SKM-1 (cell line): Measurements from ENCODE around the gene LRRC2.
A peak's percentile ranks its signal among the peaks of the same experiment; 100 is the strongest.
"Not testable (repeated sequence)": the region's sequence is repeated elsewhere in the genome, so short reads cannot be mapped to it uniquely, and the experiment has no call there.

Experiments
- DNase-seq: peaks from one replicate; lab custom pipeline; 2025; ENCODE audit not compliant: unreplicated experiment; lab: John Stamatoyannopoulos, UW

LRRC2 gene

DNA sequence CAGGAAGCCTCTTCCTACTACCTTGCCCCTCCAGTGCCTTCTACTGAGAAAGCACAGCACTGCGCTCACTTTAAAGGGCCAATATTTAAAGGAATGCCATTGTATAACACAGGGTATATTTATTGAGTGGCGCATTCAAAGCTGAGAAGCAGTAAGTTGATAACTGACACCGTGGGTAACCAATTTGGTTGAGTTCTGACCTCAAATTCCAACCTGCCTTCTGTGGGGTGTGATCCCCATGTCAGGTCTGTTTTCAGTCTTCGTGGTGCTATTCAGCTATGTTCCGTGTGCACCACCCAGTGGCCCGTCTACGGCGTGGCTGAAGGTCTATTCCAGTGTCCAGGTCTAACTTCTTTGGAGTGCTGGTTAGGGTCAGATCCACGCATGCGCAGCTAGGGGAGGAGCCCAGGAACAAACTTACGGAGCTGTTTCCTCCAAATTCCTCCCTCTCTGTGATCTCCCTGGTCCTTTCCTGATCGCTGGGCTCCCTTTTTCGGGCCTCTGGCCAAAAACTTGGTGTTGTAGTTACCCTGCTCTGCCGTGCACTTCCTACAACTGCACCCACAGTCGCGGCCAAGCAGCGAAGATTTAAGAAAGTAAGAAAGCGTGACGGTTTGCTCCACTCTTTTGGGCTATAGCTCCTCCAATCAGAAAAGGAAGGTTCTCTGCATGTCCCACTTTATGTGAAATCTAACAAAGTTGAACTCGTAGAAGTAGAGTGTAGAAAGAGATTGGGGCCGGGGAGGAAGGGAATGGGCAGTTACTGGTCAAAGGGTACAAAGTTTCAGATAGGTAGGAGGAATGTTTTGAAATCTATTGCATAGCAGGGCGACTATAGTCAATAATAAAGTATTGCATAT, 7.7 kb downstream of the LRRC2 start:
- peak; percentile 50 for DNase-seq

DNA sequence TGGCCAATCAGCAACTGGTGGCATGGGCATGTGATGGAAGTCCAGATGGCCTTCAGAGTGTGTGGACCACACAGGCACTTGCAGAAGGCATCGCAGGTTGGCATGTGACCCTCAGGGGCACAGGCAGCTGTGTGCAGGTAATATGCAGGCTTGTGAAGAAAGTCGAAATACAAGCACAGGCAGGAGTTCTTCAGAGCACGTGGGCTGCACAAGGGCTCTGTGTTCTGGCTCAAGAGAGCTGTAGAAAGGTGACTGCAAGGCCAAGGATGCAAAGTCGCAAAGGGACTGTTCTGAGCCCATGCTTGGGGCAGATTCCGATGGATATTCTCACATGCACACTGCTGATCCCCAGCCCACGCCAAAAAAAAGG, 8.3 kb downstream of the LRRC2 start:
- no peak for DNase-seq

DNA sequence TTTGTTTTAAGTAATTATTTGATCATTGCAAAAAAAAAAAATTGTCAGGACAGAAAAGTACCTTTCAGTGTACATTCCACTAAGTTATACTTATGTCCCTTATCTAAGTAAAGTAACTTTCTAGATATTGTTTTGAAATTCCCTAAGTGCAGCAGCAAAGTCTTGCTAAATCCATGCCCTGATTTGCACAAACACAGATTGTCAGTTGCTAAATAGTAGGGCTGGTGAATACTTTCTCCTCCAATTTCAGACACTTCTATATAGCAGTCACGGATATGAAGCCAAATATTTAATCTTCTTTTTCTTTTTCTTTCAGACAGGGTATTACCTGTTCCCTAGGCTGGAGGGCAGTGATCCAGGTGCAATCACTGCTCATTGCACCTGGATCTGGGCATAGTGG, 12.9 kb downstream of the LRRC2 start:
- no peak for DNase-seq

DNA sequence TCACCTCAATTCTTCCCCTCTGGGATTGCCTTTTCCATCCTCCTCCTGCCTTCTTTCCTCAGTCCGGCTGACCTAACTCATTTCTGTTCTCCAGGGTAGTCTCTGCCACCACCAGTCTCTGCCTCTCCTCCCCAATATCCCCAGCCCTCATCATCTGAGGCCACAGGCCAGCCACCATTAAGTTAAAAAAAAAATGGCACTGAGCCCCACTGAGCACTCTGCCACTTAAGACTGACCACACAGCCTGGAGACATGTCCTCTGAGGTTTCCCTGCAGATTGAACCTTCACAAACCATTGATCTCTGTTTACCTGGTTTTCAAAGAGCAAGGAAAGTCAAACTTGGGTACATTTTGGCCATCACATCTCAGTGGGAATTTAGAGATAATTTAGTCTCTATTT, 13.6 kb downstream of the LRRC2 start:
- no peak for DNase-seq

DNA sequence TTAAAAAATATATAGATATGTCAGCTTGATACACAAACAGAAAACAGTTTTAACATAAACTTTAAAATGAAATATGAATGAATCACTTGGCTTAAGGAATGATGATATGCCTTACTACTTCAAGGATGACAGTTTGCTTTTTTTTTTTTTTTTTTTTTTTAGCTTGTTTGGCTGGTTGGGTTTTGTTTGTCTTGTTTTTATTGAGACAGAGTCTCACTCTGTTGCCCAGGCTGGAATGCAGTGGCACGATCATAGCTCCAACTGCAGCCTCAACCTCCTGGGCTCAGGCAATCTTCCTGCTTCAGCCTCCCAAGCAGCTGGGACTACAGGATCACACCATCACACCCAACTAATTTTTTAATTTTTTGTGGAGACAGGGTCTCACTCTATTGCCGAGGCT, 14.5 kb downstream of the LRRC2 start:
- no peak for DNase-seq

DNA sequence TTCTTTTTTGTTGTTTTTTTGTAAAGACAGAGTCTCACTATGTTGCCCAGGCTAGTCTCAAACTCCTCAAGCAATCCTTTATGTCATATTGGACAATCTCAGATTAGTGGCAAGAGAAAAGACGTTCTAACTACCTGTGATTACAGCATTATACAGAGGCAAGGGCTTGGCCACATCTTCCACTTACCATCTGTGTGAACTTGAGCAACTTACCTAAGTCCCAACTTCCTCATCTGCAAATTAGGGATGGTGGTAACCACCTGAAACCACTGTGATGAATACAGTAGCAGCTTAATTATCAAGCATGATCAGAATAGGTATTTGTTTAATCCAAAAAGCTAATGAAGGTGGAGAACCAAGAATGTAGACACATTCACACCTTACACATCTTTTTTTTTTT, 16.1 kb downstream of the LRRC2 start:
- DNase-seq = no peak

DNA sequence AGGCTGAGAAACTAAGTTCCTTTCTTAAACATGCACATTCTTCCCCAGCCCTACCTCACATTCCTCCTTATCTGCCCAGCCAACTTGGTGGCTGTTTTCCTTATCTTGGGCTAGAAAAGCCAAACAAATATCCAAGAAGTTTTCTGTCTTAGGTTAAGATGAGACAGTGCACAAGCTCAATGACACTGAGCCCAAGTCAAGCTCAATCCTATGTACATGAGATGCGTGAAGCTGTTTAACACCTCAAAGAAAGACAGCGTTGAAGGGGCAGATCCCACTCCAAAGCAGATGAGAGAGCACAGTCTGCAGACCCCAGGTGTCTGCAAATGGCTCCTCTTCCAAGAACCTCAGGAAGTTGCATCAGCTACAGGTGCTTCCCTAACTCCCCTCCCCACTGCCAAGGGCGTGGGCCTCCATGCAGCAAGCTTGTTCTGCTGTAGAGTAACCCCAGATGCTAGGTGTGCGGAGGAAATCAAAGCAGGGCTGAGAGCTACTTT, 16.6 kb downstream of the LRRC2 start:
- no peak for DNase-seq

DNA sequence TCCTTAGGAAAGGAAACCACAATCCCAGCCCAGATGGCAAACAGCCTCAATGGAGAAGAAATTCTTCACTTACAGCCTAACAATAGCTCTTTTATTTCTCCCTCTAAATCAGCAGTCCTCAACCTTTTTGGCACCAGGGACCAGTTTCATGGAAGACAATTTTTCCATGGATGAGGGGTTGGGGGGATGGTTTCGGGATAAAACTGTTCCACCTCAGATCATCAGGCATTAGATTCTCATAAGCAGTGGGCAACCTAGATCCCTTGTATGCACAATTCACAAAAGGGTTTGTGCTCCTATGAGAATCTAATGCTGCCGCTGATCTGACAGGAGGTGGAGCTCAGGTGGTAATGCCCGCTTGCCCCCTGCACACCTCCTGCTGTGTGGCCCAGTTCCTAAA, 17.5 kb downstream of the LRRC2 start:
- not testable (repeated sequence) for DNase-seq

DNA sequence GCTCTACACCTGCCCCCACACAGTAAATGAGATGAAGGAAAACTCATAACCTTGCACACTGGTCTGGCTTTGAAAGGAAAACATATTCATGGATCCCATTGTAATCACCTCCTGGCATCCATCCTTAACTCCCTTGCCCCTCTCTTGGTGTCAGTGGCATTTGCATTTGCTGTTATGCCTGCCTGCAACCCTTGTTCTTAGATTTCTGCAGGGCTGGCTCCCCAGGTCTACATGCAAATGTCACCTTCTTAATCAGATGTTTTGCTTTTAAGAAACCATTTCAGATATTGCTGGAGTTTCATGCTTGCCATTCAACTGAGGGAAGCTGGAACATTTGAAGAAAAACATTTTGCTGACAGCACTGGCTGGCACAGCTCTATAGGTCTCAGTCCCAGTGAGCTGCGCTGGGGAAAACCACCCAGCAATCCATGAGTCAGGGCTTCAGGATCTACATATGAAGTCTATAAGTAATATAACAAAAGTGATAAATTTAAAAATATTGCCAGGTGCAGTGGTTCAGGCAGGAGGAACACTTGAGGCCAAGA, 19.1 kb downstream of the LRRC2 start:
- no peak for DNase-seq

DNA sequence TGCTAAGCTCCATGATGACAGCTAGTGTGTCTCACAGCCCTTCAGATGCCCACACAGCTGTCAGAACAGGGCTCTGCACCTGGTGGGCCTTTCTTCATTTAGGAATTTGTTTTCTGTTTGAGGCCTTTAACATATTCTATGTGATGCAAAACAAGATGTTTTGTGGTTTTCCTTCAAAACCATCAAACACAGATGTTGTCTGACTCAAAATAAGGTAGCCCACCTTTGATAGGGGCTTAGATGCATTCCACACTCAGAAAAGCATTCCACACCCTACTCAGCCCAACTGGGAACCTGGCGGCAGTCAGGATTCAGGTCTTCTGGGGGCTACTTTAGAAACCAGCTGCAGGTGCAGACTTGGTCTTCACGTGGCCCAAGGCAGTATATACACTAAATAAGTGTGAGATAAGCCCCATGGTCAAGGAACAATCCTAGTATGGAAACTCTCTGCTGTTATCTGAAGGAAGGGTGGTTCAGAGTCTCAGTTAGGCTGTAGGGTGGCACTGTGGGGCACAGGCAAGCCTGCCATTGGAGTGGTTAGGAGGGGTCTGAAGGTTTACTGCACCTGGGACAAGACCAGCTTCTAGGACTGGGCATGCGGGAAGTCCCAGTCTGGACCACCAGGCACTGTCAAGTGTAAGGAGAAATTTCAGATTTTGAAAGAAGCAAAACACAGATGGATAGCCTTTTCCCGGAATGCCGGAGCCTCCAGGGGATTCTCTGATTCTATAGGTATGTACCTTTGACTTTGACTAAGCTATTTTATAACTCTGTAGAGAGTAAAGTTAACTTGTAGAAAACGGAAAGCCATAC, 20.1 kb downstream of the LRRC2 start:
- no peak for DNase-seq

DNA sequence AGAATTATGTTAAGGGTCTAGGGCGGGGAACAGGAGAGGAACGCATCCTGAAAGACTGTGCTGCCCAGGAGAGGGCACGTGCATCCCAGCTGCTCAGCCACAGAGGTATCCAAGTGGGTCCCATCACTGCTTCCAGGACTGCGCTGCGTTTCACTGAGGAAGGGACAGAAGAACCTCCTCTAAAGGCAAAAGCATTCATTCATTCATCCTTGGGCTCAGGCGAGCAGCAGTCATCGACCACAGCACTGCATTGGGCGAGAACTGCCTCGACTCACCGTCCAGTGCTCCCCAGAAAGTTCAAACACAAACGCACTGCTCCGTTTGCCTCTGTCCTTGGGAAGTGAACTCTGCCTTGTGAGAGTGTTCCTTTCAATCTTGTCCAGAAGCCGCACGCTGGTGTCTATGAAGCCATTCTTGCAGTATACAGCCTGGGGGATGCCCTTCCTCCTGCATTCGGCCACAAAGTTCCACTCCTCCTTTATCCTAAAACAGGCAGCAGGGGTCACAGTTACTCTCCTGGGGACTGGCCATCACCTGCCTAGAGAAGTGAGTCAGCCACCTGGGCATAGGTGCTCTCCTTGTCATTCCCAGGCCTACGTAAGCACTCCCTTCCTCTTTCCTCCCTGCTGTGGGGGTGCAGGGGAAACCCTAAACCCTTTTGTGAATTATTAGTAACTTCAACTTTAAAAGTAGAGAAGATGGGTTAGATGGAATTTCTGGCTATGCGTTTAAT, 21.2 kb downstream of the LRRC2 start:
- no peak for DNase-seq

DNA sequence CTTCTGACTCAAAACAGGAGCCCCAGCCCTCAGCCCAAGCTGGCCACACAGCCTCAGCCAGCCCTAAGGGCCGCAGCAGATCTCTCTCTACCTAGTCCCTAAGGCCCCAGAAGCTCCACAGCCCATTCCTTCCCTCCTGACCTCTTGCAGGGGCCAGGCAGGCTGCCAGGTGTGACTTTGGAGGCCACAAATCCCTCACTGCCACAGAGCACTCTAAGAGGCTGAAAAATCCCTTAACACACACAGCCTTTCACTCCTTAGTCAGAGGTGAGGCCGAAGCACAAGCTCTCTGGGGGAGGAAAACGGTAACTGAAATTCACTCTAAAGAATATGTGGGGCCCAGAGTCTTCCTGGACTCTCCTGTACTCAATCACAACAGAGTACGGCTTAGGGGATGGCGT, 23.3 kb downstream of the LRRC2 start:
- DNase-seq = no peak

DNA sequence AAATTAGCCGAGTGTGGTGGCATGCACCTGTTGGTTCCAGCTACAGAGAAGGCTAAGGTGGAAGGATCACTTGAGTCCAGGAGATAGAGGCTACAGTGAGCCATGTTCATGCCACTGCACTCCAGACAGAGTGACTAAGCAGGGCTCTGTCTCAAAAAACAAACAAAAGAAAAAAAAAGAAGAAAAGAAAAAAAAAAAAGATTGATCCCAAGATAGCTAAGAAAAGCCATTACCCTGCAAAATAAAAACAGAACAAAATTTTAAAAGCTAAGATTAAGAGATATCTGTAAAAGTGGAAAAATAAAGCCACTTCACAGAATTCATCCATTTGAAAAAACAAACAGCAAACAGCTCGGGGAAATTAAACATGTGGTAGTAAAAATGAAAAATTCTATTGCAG, 23.8 kb downstream of the LRRC2 start:
- no peak for DNase-seq

DNA sequence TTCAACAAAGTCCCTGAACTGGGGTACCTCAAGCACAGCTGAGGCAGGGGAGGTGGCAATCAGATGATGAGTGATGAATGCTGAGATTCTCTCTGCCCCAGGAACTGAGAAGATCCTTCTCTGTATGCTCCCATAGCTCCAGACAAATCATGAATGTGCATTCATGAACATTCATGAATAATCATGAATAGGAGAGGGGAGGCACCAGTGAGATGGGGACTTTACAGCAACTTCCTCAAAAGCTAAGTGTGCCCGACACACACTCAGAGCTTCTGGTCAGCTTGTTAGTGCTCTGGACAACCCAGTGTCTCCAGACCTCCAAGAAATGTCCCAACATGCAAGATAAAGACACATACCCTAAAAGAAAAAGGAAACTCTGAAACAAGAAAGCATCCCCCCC, 24.3 kb downstream of the LRRC2 start:
- peak; percentile 15 for DNase-seq

DNA sequence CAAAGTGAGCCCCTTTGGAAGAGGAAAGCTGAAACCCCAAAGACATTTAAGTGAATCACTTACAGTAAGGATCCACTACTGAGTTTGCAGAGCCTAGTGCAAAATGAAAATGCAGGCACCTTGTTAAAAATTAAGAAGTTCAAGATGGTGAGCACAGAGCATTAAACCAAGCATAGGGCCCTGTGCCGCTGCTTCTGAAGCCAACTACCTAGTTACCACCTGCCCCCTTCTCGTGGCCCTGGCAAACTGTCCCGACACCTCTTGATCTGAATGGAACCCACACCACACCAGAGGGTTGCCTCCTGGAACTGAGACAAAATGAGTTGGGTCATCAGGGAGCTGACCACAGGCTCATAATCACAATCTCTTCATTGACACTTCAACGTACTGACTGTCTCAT, 25.6 kb downstream of the LRRC2 start:
- DNase-seq = no peak

DNA sequence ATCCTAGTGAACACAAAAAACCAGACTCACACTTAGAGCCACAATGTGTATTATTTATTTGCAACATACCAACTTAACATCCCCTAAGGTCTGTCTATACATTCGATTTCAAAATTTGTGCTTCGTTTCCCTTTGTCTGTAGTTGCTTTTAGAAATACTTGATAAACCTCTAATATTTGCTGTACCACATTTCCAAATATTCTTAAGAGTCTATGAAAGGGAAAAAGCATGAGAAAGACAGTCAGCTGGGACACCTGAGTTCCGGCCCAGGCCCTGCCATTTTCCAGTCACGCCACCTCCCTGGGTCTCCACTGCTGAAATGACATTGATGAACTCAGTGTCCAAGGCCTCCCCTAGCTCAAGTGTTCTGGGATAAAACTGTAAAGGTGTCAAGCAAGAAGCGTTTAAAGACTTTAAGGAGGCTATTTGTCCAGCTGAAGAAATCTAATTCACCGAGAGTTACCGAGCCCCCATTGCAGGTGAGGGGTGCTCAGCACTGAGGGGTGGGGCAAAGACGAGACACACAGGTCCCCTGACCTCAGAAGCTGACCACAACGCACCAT, 26.6 kb downstream of the LRRC2 start:
- no peak for DNase-seq

DNA sequence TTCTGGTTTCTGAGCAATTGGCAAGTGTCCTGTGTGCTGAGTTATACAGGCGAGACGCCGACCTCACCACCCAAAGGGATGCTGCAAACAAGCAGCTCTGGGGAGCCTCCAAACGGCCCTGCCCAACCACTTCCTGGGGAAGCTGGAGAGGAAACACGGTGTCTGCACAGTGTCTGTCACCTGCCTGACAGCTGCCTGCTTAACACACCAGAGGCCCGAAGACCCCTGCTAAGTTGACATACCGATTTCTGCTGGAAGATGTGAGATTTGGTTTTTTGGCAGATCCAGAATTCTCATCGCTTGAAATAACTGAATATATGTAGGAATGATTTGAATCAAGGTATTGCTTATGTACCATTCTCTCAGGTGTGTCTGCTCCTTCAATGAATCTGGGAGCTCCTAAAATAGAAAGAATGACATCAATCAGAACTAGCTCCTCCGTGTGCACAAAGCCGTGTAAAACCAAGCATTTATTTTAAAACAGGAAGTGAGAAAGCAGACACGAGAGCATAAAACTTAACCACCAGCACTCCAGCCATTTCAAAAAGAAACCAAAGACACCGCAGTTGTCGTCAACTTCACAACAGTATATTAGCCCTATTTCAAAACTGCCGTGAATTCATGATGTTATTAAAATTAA, 27.2 kb downstream of the LRRC2 start:
- peak; percentile 73 for DNase-seq

DNA sequence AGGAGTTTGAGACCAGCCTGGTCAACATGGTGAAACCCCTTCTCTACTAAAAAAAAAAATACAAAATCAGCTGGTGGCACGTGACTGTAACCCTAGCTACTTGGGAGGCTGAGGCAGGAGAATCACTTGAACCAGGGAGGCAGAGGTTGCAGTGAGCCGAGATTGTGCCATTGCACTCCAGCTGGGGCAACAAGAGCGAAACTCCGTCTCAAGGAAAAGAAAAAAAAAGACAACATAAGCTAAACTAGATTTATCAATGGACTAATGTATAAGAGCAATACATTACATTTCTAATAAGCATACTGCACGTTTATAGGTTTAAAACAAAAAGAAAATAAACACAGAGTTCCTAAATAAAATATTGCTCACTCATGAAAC, 27.7 kb downstream of the LRRC2 start:
- not testable (repeated sequence) for DNase-seq

DNA sequence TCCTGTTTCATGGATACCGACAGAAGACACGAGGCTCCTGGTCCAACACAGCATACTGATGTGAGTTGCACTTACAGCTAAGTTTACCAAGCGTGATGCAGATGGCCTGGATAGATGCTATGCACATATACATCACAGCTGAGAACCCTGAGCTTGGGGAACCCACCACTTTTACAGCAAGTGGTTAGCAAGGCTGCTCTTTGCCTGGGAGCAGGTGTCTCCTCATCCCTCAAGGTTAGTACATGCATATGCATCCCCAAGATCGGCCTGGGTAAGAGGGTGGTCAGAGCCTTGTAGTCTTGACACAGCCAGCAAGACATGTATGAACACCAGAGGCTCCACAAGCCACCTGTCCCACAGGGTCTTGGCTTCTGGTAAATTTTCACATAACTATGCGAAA, 28.3 kb downstream of the LRRC2 start:
- no peak for DNase-seq

DNA sequence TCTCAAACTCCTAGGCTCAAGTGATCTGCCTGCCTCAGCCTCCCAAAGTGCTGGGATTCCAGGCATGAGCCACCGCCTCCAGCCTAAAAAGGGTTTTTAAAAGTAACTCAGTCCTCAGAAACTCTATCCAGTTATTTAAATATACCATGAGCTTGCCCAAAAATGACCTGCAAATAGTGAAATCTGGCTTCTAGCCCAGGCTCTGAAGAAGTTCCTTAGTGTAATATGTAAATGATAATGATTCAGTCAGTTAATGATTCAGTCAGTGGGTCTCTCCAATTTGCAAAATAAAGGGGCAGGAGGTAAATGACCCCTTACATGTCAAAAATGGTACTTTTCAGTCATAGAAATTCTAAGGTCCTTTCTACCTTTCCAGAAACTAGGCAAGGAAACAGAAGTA, 28.8 kb downstream of the LRRC2 start:
- DNase-seq = no peak

DNA sequence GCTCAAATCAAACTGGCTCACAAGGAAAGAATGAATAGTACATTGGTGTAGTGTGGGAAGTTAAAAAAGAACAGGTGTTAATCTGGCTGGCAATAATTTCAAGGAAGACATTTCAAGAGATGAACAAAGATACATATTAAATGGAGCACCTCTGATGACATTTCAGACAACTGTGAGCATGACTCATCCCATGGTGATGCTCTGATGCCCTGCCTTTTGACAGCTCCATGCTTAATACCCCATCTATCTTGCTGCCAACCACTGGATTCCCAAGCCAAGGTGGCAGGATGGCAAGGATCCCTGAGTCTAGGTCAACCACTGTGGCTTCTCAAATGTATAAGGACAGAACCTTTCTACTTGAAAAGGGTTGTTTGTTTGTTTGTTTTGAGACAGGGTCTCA, 29.3 kb downstream of the LRRC2 start:
- DNase-seq = no peak
